H9 (cell line): ENCODE data around the gene PLEKHA8. TPM values are rescaled to one million over a fixed set of nuclear protein-coding genes. Genes with fewer than 3 reads are reported as not detected.
A peak's percentile ranks its signal among the peaks of the same experiment; 100 is the strongest.

ENCODE experiments used
- DNase-seq: peaks from one replicate; pipeline ENCODE4 v3.0.0-alpha.2; 2017
- H2AFZ ChIP-seq: one replicate; pipeline ENCODE4 v1.6.1; 2013; ENCODE audit warnings: mild to moderate bottlenecking, low read length, control low read depth, moderate library complexity
- H2AK5ac ChIP-seq: 2 replicates; pipeline ENCODE4 v1.6.1; 2013; ENCODE audit warnings: low read length, control low read depth, mixed read lengths; ENCODE audit not compliant: insufficient read length
- H2BK120ac ChIP-seq: one replicate; pipeline ENCODE4 v1.6.1; 2013; ENCODE audit warnings: low read depth, mild to moderate bottlenecking, low read length, control low read depth, inconsistent platforms; ENCODE audit not compliant: poor library complexity, severe bottlenecking
- H2BK12ac ChIP-seq: 2 replicates; pipeline ENCODE4 v1.6.1; 2013; ENCODE audit warnings: low read length, control low read depth, mixed read lengths, low read depth; ENCODE audit not compliant: insufficient read length
- H2BK15ac ChIP-seq: 2 replicates; pipeline ENCODE4 v1.6.1; 2013; ENCODE audit warnings: low read depth, low read length, control low read depth
- H2BK20ac ChIP-seq: one replicate; pipeline ENCODE4 v1.6.1; 2013; ENCODE audit warnings: low read depth, mild to moderate bottlenecking, low read length, control low read depth, inconsistent platforms; ENCODE audit not compliant: poor library complexity, severe bottlenecking
- H2BK5ac ChIP-seq: 2 replicates; pipeline ENCODE4 v1.6.1; 2013; ENCODE audit warnings: low read length, control low read depth, mixed read lengths; ENCODE audit not compliant: insufficient read length
- H3K14ac ChIP-seq: 2 replicates; pipeline ENCODE4 v1.6.1; 2013; ENCODE audit warnings: low read length, control low read depth; ENCODE audit not compliant: insufficient read depth
- H3K18ac ChIP-seq: 2 replicates; pipeline ENCODE4 v1.6.1; 2013; ENCODE audit warnings: low read depth, mild to moderate bottlenecking, mixed read lengths, low read length, control low read depth; ENCODE audit not compliant: insufficient read length
- H3K23ac ChIP-seq: 2 replicates; pipeline ENCODE4 v1.6.1; 2013; ENCODE audit warnings: low read length, control low read depth, mixed read lengths, low read depth; ENCODE audit not compliant: insufficient read length
- H3K23me2 ChIP-seq: 2 replicates; pipeline ENCODE4 v1.6.1; 2013; ENCODE audit warnings: low read depth, mild to moderate bottlenecking, mixed read lengths, low read length, control low read depth; ENCODE audit not compliant: insufficient read length, poor library complexity, severe bottlenecking
- H3K27ac ChIP-seq: 2 replicates; pipeline ENCODE4 v1.5.1; 2013; ENCODE audit warnings: low read length, control low read depth, mixed read lengths, low read depth; ENCODE audit not compliant: insufficient read length
- H3K27me3 ChIP-seq: 2 replicates; pipeline ENCODE4 v1.6.1; 2013; ENCODE audit warnings: low read length, control low read depth, inconsistent platforms; ENCODE audit not compliant: insufficient read depth
- H3K4ac ChIP-seq: 2 replicates; pipeline ENCODE4 v1.6.1; 2013; ENCODE audit warnings: low read depth, mild to moderate bottlenecking, control low read depth, inconsistent platforms, low read length, moderate library complexity
- H3K4me1 ChIP-seq: 2 replicates; pipeline ENCODE4 v1.6.1; 2013; ENCODE audit warnings: low read length, control low read depth, inconsistent platforms; ENCODE audit not compliant: insufficient read depth
- H3K4me2 ChIP-seq: 2 replicates; pipeline ENCODE4 v1.6.1; 2013; ENCODE audit warnings: low read length, control low read depth, mixed read lengths; ENCODE audit not compliant: insufficient read length, insufficient read depth
- H3K56ac ChIP-seq: 2 replicates; pipeline ENCODE4 v1.6.1; 2013; ENCODE audit warnings: low read depth, mild to moderate bottlenecking, mixed read lengths, low read length, control low read depth; ENCODE audit not compliant: insufficient read length
- H3K79me1 ChIP-seq: 2 replicates; pipeline ENCODE4 v1.6.1; 2013; ENCODE audit warnings: low read depth, mild to moderate bottlenecking, moderate library complexity, low read length, control low read depth, inconsistent platforms; ENCODE audit not compliant: insufficient read depth, poor library complexity, severe bottlenecking
- H3K79me2 ChIP-seq: 2 replicates; pipeline ENCODE4 v1.6.1; 2013; ENCODE audit warnings: low read length, control low read depth, inconsistent platforms; ENCODE audit not compliant: insufficient read depth
- H3K9ac ChIP-seq: 2 replicates; pipeline ENCODE4 v1.6.1; 2013; ENCODE audit warnings: low read length, control low read depth, mixed read lengths; ENCODE audit not compliant: insufficient read length; ENCODE audit errors: extremely low read depth
- H3K9me3 ChIP-seq: one replicate; pipeline ENCODE4 v1.6.1; 2013; ENCODE audit warnings: low read depth, low read length, inconsistent platforms; ENCODE audit not compliant: control insufficient read depth
- H3T11ph ChIP-seq: one replicate; pipeline ENCODE4 v1.6.1; 2013; ENCODE audit warnings: mild to moderate bottlenecking, low read length, control low read depth, inconsistent platforms
- H4K20me1 ChIP-seq: one replicate; pipeline ENCODE4 v1.6.1; 2013; ENCODE audit not compliant: control insufficient read depth, insufficient read length, insufficient read depth
- H4K5ac ChIP-seq: 2 replicates; pipeline ENCODE4 v1.6.1; 2013; ENCODE audit warnings: low read depth, mild to moderate bottlenecking, mixed read lengths, low read length, control low read depth; ENCODE audit not compliant: insufficient read length
- H4K8ac ChIP-seq: replicated peaks from 2 replicates; pipeline ENCODE4 v1.6.1; 2013; ENCODE audit warnings: low read length, control low read depth, mixed read lengths, low read depth; ENCODE audit not compliant: insufficient read length
- H4K91ac ChIP-seq: 2 replicates; pipeline ENCODE4 v1.6.1; 2013; ENCODE audit warnings: low read depth, mild to moderate bottlenecking, moderate library complexity, mixed read lengths, low read length, control low read depth; ENCODE audit not compliant: insufficient read length
- H3K27ac Mint-ChIP-seq, 3 experiments: 2 replicates in 2 of 3; 3 replicates in 1 of 3; pipeline ENCODE4 v1.8.0; 2020 to 2021; ENCODE audit warnings: mixed read lengths in 3 of 3, mild to moderate bottlenecking in 1 of 3, moderate library complexity in 1 of 3
- H3K27me3 Mint-ChIP-seq: 2 replicates; pipeline ENCODE4 v1.8.0; 2021; ENCODE audit warnings: low read depth, mild to moderate bottlenecking, moderate library complexity, mixed read lengths
- H3K36me3 Mint-ChIP-seq, 3 experiments: 2 replicates in 2 of 3; 3 replicates in 1 of 3; pipeline ENCODE4 v1.8.0; 2020 to 2021; ENCODE audit warnings: low read depth in 3 of 3, mixed read lengths in 3 of 3; ENCODE audit not compliant: insufficient read depth in 1 of 3
- H3K4me1 Mint-ChIP-seq, 2 experiments: 2 replicates each; pipeline ENCODE4 v1.8.0; 2020; ENCODE audit warnings: mixed read lengths in 2 of 2
- H3K4me3 Mint-ChIP-seq, 2 experiments: 2 replicates in 1 of 2; 3 replicates in 1 of 2; pipeline ENCODE4 v1.8.0; 2020 to 2021; ENCODE audit warnings: mild to moderate bottlenecking in 2 of 2, mixed read lengths in 2 of 2, moderate library complexity in 1 of 2
- H3K9me3 Mint-ChIP-seq, 2 experiments: 2 replicates in 1 of 2; 3 replicates in 1 of 2; pipeline ENCODE4 v1.8.0; 2020; ENCODE audit warnings: mild to moderate bottlenecking in 2 of 2, mixed read lengths in 2 of 2, moderate library complexity in 1 of 2
- WGBS: extraction: QIAGEN DNeasy Blood & Tissue Kit; methylation state at CpG from one replicate; pipeline ENCODE4 v1.1.7; 2013; ENCODE audit warnings: missing lambda C conversion rate, low lambda C conversion rate, mixed read lengths; ENCODE audit not compliant: insufficient read length; ENCODE audit errors: extremely low coverage; 5-methylcytosine and 5-hydroxymethylcytosine counted together
- total RNA-seq: library from RNA; stranded (reverse); gene quantifications from 2 replicates; pipeline ENCODE4 v1.2.1, GENCODE V29; 2021
- TF ChIP-seq, protein P1 (sequence below): fragments of 200-600 bp; sonication (generic); conservative IDR thresholded peaks from 3 replicates; pipeline ENCODE4 v1.8.0; 2021; ENCODE audit warnings: antibody characterized with exemption, mild to moderate bottlenecking

The PLEKHA8 gene
- total RNA-seq, 1 experiment from 2014 or later, result 37.0 TPM

DNA sequence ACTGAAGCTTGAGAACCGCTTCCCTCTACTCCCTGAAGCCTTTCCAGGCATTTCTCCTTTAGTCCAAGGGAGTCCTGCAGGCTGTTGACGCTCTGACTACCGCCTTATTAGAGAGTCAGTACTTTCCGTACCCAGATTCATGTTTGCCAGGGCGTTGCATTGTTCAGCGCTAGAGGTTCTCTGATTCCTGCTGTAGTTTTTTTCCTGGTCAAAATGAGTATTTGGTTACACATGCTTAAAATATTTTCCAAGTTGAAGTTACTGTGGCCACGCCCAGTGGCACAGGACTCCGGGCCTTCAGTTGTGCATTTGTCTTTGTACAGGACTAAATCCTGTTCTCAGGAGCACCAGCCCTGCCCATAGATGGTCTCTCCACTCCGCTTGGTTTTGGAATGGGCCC, 114.5 kb downstream of the PLEKHA8 start:
- H2BK12ac ChIP-seq, result no peak overlapping the region
- no peaks in the 10 kb centered on the region for H3K27me3 ChIP-seq
- H2BK5ac ChIP-seq, result no peak overlapping the region
- Mint-ChIP-seq H3K4me3 (no peak overlapping the region), H3K27me3 (peaks cover 9% of the 10 kb centered on the region), H3K36me3 (no peaks in the 10 kb centered on the region), H3K27ac (peak overlapping the region in 1 of 3 experiments; percentile 10; a peak in 1 of 7 replicates), H3K9me3 (no peaks in the 10 kb centered on the region), H3K4me1 (no peaks in the 10 kb centered on the region)
- no peaks in the 10 kb centered on the region for H3K79me1 ChIP-seq
- no peak for DNase-seq
- no peaks in the 10 kb centered on the region for H3K23me2 ChIP-seq
- H3K23ac ChIP-seq, result no peak overlapping the region
- no peak overlapping the region for H3K56ac ChIP-seq
- H3K9ac ChIP-seq, result no peak overlapping the region
- no peaks in the 10 kb centered on the region for H4K20me1 ChIP-seq
- no CpG with 5 or more reads among the region's 9 CpGs for WGBS
- no peak overlapping the region for H2BK15ac ChIP-seq
- H2BK120ac ChIP-seq, result no peak overlapping the region
- no peak overlapping the region for H3K14ac ChIP-seq
- H3K27ac ChIP-seq, result no peak overlapping the region
- no peak overlapping the region for H4K5ac ChIP-seq
- H3K4me2 ChIP-seq, result no peak overlapping the region
- H3K18ac ChIP-seq, result no peak overlapping the region
- no peak overlapping the region for H2BK20ac ChIP-seq
- no peak overlapping the region for H4K91ac ChIP-seq
- H3K4me1 ChIP-seq, result no peaks in the 10 kb centered on the region
- no peak overlapping the region for H2AK5ac ChIP-seq
- H4K8ac ChIP-seq, result no peak overlapping the region
- no peaks in the 10 kb centered on the region for H3K79me2 ChIP-seq
- H3K9me3 ChIP-seq, result no peaks in the 10 kb centered on the region
- H2AFZ ChIP-seq, result no peak overlapping the region
- no peak overlapping the region for H3K4ac ChIP-seq
- no peak overlapping the region for H3T11ph ChIP-seq
- TF ChIP-seq, protein P1, sequence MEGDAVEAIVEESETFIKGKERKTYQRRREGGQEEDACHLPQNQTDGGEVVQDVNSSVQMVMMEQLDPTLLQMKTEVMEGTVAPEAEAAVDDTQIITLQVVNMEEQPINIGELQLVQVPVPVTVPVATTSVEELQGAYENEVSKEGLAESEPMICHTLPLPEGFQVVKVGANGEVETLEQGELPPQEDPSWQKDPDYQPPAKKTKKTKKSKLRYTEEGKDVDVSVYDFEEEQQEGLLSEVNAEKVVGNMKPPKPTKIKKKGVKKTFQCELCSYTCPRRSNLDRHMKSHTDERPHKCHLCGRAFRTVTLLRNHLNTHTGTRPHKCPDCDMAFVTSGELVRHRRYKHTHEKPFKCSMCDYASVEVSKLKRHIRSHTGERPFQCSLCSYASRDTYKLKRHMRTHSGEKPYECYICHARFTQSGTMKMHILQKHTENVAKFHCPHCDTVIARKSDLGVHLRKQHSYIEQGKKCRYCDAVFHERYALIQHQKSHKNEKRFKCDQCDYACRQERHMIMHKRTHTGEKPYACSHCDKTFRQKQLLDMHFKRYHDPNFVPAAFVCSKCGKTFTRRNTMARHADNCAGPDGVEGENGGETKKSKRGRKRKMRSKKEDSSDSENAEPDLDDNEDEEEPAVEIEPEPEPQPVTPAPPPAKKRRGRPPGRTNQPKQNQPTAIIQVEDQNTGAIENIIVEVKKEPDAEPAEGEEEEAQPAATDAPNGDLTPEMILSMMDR, result no peak
